PC-9 (cell line): Measurements from ENCODE around the gene TBL1XR1.

Experiments used
- EZH2 ChIP-seq: fragments of 200-600 bp; sonication (generic); IDR thresholded peaks from 2 replicates; pipeline ENCODE4 v1.8.0; 2017; ENCODE audit warnings: antibody characterized with exemption, low read depth
- TF ChIP-seq, protein P1 (sequence below): fragments of 200-600 bp; sonication (generic); conservative IDR thresholded peaks from 2 replicates; pipeline ENCODE4 v1.6.1; 2017; ENCODE audit warnings: mixed run types, antibody characterized with exemption, mild to moderate bottlenecking, moderate library complexity

DNA sequence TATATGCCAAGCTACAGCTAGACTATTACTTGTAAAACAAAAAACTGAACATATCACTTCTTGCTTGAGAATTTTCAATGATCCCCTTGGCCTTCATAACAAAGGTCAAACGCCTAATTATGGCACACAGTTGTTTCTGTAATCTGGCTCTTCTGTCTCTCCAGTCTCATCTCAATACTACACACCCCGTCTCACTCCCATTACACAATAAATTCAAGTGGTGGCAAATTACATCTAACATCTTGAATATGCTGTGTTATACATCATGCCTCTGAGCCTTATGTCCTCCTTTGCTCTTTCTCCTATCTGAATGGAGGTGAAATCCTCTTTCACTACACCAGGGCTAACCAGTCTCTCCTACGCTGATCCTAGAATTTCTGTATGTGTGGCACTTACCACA, 140.4 kb downstream of the TBL1XR1 start:
- TF ChIP-seq, protein P1, sequence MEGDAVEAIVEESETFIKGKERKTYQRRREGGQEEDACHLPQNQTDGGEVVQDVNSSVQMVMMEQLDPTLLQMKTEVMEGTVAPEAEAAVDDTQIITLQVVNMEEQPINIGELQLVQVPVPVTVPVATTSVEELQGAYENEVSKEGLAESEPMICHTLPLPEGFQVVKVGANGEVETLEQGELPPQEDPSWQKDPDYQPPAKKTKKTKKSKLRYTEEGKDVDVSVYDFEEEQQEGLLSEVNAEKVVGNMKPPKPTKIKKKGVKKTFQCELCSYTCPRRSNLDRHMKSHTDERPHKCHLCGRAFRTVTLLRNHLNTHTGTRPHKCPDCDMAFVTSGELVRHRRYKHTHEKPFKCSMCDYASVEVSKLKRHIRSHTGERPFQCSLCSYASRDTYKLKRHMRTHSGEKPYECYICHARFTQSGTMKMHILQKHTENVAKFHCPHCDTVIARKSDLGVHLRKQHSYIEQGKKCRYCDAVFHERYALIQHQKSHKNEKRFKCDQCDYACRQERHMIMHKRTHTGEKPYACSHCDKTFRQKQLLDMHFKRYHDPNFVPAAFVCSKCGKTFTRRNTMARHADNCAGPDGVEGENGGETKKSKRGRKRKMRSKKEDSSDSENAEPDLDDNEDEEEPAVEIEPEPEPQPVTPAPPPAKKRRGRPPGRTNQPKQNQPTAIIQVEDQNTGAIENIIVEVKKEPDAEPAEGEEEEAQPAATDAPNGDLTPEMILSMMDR: no peak
- no peak for TF ChIP-seq EZH2
